ENCODE data around the gene INPP5A.

Gene INPP5A

DNA sequence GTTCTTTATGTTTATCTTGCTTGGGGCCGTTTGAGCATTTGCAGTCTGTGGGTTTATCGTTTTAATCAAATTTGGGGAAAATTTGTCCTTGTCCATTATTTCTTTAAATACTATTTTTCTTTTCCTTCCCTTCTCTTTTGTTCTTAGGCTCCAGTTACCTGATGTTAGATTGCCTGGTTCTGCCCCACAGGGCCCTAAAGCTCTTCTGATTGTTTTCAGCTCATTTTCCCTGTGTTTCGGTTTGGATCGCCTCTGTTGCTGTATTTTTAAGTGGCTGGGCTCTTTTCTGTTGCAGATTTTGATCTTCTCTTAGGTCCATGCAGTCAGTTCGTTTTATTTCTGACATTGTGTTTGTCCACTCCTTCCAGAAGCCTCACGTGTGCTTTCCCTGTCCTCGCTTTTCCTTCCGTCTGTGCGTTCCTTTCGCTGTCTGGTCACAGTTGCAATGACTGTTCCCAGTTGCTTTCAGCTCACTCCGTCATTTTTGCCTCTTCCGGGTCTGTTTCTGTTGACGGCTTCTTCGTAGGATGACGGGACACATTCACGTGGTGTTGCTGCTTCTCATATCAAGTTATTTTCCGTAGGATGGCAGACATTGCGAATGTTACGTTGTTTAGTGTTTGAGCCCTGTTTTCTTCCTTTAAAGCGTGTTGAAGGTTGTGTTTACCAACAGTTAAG lies 111.4 kb downstream of the INPP5A start:
- no peak for FAIRE-seq

DNA sequence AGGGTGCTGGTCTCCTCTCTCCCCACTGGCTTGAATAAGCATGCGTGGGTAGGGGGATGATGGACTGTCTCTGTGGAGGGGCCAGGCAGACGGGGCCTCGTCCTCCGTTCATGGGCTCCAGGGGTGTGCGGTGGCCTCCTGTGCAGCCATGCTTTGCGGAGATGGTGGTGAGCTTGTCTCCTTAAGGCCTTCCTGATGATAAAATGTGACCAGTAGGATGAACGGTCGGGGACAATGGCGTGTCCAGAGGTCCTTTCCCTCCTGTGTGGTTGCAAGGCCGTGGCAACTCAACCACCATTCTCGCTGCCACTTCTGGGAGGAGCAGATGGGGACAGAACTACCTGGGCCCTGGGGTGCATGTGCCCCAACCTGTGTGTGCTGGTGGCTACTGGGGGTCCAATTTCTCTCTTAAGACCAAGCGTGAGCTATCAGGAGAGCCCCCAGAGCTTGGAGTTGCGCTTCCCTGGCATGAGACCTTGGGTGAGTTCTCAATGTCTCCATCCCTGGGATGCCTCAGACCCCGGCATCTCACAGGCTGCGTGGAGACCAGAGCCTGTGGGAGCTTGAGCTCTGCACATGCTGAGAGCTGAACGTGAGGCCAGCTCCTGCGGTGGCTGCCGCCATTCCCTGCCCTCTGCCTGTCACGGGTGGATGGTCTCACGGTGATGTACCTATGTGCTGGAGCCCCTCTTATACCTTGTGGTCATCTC lies 112.2 kb downstream of the INPP5A start:
- no peak for FAIRE-seq

DNA sequence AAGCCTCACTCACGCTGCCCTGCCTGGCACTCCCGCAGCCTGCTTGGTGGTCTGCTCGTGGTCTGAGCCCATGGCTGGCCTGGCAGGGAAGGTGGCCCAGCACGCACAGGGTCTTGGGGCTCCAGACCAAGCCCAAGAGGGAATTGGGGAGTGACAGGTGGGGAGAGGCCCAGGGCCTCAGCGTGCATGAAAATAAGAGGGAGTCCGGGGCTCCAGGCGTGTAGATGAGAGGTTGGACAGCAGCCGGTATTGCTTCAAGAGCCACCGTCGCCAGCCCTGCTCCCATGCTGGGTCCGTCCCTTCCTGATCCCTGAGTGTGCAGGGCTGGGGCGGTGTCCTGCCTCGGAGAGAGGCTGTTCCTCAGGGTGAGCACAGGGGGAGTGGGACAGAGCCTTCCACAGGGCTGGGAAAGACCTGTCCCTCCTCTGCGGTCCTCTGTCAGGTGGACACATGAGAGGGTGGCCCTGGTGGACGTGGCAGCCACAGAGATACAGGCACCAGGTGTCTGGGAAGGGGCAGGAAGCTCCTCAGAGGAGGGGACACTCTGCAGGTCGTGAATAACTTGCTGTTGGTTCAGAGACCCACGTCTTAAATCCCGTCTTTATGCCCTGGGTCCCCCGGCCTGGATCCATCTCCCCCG lies 113.1 kb downstream of the INPP5A start:
- FAIRE-seq: no peak

DNA sequence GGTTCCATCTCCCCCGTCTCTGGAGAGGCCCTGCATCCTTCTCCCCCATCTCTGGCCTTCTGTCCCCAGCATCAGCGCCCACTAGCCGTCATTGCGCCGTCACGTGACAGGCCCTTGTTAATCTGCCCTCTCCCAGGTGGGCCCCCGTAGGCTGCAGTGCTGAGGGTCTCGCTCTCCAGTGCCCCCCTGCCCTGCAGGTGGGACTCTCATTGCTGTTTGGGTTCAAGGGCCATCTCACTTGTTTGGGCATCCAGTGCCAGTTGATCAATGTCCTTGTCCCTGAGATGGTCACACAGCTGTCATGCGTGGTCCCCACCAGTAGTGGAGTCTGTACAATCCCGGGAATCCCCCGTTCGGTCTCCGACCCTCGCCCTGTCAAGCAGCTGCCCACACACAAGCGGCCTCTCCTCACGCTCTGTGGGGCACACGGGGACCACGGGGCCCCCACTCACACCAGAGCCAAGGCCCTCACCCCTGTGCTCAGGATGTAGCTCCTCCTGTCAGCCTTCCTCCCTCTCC lies 114.0 kb downstream of the INPP5A start:
- no peak for FAIRE-seq

DNA sequence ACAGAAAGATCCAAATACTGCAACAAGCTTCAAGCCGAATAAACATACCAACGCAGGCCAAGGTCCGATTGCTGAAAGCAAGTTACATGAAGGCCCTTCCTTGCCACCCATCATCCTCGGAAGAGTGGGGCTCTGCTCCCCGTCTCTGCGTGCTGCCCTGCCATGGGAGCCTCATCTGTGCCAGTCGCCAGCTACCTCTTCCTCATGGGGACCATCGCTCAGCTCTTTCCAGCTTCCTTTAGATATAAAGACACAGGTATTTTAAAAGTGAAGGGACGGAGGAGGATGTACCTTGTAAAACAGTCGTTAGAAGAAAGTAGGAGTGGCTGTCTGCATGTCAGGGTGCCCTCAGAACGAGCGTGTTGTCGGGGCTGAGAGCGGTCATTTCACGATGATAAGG lies 114.9 kb downstream of the INPP5A start:
- FAIRE-seq: no peak

DNA sequence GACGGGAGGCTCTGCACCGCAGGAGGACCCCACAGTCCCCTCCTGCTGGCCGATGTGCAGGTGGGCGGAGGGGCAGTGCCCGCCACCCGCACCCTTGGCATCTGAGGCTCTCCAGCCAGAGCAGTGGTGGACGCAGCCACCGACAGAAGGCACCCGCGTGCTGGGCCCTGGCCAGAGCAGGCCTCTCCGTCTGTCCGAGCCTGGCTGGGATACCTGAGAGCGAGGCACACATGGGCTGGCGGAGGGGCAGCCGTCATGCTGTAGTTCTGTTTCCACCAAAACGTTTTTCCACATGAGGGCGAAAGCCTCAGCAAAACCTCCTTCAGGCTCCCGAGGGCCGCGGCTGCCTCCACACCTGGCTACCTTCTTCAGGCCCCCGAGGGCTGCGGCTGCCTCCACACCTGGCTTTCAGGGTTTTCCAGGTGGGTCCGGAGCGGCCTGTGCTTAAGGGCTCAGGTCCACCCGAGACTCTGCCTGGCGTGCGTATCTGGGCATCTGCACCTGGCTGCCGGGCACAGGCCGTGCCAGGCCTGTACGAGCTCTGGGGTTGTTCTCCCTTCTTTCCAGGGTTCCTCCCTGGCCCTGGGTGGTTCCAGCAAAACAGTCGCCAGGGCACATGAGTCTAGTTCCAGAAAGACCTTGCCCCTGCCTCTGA lies 115.5 kb downstream of the INPP5A start:
- no peak for FAIRE-seq

DNA sequence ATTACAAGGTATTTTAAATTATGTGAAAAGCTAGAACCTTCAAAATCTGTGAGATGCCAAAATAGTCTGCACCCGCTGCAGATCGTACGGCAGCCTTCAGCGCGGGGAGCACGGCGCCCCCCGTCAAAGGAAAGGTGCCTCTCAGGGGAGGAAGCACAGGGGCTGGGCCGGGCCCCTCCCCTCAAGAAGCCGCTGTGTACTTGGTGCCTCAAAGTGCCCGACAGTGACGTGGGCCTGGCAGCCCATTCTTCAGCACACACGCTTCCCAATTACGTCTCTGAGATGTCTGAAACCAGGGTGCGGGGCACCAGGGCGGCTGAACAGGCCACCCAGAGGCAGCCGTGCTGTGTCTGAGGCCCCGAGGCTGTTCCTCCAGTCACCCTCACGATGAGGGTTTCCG lies 116.1 kb downstream of the INPP5A start:
- FAIRE-seq: no peak

DNA sequence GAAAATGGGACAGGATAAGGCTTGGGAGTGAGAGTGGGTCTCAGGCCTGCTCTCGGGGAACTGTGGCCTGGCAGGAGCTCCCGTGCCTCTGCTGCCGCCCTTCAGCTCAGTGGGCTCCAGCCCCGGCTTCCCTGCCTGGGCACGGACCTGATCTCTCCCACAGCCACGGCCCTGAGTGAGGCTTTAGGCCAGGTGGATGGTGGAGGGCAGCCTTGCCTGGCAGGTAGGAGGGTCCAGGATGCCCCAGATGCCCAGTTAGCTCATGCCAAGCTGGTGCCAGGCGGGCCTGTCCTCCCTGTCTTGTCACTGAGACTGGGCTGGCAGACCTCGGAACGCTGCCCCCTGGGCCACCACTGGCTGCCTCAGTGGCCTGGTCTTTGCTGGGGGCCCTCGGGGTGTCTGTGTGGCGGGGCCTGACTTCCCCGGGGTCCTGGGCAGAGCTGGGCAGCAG lies 116.6 kb downstream of the INPP5A start:
- no peak for FAIRE-seq

DNA sequence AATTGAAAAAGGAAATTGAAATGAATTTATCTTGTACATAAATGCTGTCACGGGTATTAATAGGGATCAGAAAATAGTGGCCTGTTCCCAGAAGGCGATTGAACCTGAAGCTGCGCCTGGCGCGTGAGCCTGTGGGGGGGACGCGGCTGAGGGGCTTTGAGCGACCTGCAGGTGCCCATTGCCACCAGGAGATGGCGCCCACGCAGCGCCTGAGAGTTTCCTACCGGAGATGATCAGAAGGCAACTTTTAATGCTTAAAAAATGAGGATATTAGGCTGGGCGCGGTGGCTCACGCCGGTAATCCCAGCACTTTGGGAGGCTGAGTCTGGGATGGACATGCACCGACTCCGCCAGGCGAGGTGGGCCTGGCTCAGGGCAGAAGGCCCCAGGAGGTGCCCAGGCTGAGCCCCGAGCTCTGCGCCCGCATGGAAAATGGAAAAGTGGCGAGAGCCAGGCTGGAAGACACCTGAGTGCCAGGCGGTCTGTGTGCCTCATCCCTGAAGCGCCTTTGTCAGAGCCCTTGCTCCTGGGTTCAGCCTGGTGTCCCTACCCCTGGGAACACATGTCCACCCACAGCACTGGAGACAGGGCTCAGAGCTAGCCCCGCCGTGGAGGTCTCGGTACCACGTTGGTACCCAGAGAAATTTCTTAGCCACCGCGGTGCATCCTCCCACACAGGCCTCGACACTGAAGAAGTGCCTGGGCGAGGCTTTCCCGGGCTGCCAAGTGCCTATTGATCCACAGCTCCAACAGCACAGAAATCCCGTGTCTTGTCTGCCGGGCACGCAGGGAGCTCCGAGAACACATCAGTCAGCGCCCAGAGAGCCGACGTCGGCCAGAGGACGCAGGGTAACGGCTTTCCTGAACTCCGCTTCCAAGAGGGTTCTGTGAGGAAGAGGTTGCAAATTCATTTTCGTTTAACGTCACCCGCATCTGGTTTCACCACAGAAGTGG lies 117.4 kb downstream of the INPP5A start:
- FAIRE-seq: no peak

DNA sequence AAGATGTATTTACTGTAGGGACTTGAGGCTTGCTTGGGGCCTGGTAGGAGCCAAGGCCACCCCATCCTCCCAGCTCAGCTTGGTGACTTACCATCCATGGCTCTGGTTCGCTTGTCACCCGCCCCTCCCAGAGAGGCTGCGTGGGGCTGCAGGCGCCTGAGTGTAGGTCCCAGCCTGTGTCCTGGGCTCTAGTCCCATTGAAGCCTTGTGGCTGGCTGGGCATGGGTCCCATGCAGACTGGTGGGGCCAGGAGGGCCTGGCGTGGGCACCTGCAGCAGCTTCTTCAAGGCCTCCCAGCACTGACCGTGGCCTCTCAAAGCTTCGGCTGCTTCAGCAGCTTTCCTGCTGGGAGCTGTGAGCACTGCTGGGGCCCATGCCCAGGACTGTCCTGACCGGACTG lies 118.1 kb downstream of the INPP5A start:
- FAIRE-seq: no peak

DNA sequence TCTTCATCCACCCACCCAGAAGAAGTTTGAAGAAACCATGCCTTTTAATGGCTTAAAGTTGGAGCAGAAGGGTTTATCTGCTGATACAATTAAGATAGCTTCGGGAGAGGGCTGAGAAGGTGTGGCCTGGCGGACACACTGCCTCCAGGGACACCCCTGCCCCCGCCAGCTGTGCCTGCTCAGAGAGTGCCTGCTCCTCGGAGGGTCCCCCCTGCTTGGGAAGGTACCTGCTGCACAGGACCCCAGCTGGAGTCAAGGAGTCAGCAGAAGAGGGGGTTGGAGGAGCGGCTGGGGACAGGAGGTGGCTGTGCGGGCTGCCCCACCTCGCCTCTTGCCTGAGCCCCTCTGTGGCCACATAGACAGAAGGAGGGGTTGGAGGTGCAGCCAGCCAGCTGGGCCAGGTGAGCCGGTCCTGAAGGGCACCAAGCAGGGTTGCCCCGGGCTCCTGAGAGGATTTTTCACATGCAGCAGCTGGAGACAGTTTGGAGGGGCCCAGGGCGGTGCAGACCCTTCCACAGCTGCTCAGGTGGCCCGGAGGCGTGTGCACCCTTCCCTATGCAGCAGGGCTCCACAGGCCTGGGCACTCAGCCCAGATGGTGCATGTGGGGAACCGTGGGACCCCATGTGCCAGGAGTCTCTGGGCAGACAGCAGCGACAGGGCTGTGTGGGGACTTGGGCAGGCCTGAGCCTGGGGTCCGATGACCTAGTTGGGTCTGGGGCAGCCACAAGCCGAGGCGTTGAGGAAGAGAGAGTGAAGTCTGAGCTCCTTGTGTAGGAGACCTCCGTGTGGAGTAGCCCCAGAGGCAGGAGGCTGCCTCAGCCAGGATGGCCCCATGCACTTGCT lies 118.9 kb downstream of the INPP5A start:
- no peak for FAIRE-seq

DNA sequence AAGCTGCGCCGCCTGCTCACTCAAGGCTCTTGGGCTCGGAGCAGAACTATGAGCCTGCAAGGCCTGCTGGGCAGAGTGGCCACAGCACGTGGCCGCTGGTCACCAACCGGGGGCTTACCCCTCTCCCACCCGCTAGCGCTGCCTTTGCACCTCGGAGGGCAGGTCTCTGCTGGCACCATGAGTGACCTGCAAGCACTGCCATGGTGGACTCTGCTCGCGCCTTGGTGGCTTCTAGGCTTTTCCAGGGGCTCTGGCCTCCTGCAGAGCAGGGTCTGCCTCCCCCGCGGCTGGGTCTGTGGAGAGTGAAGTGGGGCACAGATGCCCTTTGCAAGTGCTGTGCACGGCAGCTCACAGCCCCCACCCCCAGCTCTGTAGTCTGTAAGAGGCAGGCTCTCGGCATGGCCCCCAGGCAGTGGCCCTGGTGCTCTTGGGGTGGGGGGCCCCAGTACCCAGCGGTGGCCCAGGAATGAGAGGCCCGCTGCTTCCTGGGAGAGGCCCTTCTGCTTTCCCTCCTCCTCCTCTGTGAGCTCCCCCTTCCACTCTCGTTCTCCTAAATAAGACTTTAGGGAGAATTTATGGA lies 119.6 kb downstream of the INPP5A start:
- no peak for FAIRE-seq

DNA sequence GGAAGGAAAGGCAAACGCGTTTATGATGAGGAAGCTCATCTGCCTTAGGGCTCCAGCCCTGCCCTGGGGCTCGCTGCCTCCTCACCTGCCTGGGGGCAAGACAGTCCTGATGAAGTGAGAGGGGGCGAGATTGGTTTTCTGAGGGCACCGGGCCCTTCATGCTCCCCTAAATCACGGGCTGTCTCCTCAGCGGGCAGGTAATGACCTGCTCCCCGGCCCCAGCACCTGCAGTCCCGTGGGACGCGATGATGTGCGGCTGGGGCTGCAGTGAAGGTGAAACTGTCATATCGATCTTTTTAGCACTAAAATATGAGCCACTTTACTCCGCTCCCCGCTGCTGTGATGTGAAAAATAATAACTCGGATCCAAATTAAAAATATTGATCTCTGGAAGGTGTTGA lies 120.2 kb downstream of the INPP5A start:
- FAIRE-seq: no peak

DNA sequence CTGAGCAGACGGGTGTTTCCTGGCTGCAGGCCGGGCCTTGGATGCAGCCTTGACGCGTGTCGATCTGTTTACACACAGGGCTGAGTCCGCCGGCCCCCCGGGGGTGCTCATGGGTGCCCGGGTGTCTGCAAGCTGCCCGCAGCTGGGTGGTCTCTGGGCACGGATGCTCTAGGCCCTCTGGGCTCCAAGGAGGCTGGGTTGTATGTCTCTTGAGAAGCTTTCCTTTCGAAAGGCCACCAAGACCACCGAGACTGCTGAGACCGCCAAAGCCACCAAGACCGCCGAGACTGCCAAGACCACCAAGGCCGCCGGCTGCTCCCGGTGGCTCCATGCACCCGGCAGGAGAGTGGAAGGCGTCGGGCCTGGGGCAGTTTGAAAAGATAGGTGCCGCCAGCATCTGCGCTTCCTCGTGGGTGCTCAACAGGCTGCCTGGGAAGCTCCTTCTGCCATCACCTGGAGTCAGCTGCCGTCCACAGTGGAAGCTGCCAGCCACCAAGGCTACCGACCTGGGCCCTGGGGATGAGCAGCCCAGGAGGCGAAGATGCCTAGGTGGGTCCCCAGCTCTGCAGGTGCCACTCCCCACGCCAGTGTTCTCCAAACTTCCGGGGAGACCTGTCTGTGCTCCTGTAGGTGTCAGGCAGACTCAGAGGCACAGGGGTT lies 121.1 kb downstream of the INPP5A start:
- no peak for FAIRE-seq

DNA sequence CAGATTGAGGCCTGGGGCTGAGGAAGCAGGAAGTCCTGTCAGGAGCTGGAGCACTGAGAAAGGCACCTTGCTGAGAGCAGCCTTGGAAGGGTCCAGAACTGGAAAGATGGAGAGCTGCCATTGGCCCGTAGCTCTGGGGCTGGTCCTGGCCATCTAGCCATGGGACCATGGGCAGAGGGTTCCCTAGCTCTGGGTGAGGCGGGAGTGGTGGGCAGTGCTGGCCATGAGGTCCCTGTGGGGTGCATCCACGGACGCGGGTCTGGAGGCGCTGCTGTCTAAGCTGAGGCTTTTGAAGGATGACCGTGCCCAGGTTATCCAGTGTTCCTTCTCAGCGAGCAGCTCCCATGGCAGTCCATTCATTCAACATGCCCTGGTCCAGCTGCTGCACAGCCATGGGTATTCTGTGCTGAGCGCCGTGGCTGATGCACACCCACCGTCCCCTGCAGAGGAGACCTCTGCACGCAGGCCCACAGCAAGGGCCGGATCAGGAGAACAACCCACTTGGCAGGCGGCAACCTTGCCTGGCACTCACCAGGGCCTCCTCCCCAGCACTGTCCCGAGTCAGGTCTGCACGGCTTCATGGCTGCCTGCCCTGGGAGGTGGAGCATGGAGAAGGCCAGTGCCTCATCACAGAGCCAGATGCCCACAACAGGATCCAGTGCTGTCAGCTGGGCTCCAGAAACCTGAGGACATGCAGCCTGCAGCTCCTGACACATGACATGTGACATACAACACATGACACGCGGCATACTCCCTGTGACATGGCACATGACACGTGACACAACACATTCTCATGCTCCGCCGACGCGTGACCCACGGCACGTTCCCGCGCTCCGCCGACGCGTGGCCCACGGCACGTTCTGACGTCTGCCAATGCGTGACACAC lies 121.9 kb downstream of the INPP5A start:
- no peak for FAIRE-seq

DNA sequence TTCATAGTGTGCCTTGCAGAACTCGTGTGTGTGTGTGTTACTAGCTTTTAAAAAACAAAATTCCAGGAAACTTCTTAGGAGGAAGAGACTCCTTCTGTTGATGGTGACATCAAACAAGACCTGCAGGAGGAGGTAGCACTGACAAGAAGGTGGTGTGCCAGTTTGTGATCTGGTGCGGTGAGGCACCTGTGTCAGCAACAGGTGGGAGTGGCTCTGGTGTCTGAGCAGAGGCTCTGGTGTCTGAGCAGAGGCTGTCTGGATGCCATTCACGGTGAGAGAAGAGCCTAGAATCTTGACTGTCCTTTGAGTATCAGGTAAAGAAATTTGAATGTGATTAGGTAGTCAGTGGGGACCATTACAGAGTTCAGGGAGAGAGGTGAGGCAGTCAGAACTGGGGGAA lies 122.8 kb downstream of the INPP5A start:
- no peak for FAIRE-seq

DNA sequence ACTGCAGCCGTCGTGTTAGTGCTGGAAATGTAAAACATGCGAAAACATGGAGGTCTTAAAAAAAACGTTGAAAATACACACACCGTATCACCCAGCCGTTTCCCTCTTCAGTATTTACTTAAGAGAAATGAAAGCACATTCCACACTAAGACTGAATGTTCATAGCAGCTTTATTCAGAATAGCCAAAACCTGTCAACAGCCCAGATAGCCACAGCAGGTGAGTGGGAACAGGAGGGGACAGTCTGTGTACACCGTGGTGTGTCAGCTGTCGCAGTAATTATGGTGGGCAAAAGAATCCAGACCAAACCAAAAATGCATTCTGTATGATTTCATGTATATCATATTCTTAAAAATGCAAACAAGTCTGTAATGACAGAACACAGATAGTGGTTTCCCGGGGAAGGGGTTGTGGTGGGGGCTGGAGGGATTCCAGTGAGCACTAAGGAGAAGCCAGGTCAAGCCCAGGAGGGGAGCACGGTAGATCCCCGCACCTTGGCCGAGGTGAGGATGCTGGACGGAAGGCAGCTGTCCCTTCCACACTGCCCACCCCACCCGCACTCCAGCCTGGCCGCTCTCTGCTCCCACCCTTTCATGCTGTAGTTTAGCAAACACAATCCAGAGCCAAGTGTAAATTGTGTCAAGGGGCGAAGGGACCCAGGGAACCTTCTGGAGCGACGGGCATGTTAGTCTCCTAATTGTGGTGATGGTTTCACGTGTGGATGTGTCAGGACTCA lies 124.8 kb downstream of the INPP5A start:
- no peak for FAIRE-seq

DNA sequence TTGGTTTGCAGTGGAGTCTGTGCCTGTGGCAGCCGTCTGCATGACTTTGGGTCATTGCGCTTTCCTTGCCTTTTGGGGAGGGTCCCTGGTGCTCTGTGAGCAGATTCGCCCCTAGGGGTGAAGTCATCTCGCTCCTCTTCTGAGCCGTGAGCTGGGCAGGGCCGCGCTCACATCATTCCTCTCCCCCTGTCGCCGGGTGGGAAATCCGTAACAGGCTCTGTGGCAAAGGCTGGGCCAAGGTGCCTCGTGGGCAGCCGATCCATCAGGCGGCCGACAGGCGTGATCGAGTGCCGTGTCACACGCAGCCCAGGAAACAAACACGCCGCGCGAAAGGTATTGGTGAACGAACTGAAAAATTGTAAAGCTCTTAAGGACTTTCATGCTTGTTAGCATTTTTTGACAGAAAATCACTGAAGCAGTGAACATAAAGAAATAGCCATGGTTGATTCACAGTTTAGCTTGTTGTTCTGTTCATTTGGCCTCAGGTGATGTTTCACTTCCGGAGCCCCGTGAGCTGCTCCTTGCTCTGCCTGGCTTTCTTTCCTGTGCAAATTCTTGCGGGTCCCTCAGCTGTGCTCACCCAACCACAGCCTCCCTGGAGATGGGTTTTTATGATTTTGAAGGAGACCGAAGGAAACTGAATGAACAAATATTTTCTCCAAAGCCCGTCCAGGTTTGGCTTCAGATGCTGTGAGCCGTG lies 126.2 kb downstream of the INPP5A start:
- FAIRE-seq: no peak
